BLaER1 treated with 17β-estradiol and CSF1 and Interleukin-3, amounts not matched to agents 10 nM and 100 nM (cell line): ENCODE results near the gene RNF26.
A peak's percentile ranks its signal among the peaks of the same experiment; 100 is the strongest.
"Not testable (repeated sequence)": the region's sequence is repeated elsewhere in the genome, so short reads cannot be mapped to it uniquely, and the experiment has no call there.

Experiments used
- H3K27ac ChIP-seq, 11 experiments: shearing (Covaris generic); formaldehyde crosslinking; 2 replicates each; pipeline ENCODE4 v1.8.1; 2022
- H3K27me3 ChIP-seq, 11 experiments: shearing (Covaris generic); formaldehyde crosslinking; 2 replicates each; pipeline ENCODE4 v1.8.1; 2022
- H3K36me3 ChIP-seq, 11 experiments: shearing (Covaris generic); formaldehyde crosslinking; 2 replicates each; pipeline ENCODE4 v1.8.1; 2022
- H3K4me1 ChIP-seq, 10 experiments: shearing (Covaris generic); formaldehyde crosslinking; 2 replicates each; pipeline ENCODE4 v1.8.1; 2022
- H3K4me2 ChIP-seq, 11 experiments: shearing (Covaris generic); formaldehyde crosslinking; 2 replicates each; pipeline ENCODE4 v1.8.1; 2022
- H3K4me3 ChIP-seq, 10 experiments: shearing (Covaris generic); formaldehyde crosslinking; 2 replicates each; pipeline ENCODE4 v1.8.1; 2022
- H3K9ac ChIP-seq, 11 experiments: shearing (Covaris generic); formaldehyde crosslinking; 2 replicates each; pipeline ENCODE4 v1.8.1; 2022
- H3K9me3 ChIP-seq, 11 experiments: shearing (Covaris generic); formaldehyde crosslinking; replicated peaks in 1 of 11; 2 replicates each; pipeline ENCODE4 v1.8.1; 2022
- H4K20me1 ChIP-seq, 11 experiments: shearing (Covaris generic); formaldehyde crosslinking; 2 replicates each; pipeline ENCODE4 v1.8.1; 2022
- Cebpa-rat ChIP-seq, 11 experiments: shearing (Covaris generic); IDR thresholded peaks; 2 replicates each; pipeline ENCODE4 v1.8.1; 2022

The RNF26 gene

DNA sequence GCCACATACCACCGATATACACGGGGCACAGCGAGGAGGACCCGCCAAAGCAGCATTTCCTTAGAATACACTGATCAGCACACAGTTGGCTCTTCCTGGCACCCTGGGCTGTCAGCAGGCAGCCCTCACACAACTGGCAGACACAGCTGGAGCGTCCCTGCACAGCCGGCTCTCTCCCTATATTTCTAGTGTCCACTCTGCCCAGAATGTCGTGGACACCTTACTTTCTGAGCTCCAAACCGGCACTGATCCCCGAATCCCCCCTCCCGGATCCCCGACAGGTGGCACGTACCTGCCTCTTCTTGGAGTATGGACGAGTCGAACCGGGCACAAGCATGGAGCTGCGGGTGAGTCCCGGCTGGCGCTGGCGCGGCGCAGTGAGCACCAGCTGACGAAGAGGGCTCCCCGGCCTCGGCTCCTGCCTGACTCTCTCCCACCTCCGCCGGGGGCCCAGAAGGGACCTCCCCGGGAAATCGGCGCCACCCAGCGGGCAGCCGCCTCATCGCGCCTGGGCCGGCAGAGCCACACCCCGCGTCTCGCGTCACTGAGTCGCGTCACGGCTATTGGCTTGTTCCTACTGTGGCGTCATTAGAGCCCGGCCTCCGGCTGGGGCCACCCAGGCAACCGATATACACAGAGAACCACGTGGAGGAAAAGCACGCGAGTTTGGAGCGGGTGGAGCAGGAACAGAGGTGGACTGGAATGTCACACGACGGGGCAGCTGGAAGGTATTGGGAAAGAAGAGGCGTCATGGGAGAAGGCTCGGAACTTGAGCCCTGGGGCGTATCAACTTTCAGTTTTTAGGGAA, 47.1 kb downstream of the RNF26 start, which contains the start of gene USP2:
TSS of gene USP2 (minus strand) at position 510 of the 808 bp plus-strand sequence. CDS start 8,210 bp downstream, outside the sequence.
- H3K9me3 ChIP-seq, result no peaks in the 10 kb centered on the region
- peak within 1 kb of the TSS; percentile 49 to 77 (median 68); a peak in 21 of 22 replicates for H3K9ac ChIP-seq
- TF ChIP-seq Cebpa-rat (IDR thresholded peaks at IDR 0.05), result no peak
- peaks cover 16 to 41% (median 34%) of the 10 kb centered on the region in 10 experiments for H3K4me1 ChIP-seq
- peaks cover 0 to 5% (median 0%) of the 10 kb centered on the region in 11 experiments; a peak in 1 of 22 replicates for H4K20me1 ChIP-seq
- no peaks in the 10 kb centered on the region for H3K36me3 ChIP-seq
- H3K27ac ChIP-seq, result peak within 1 kb of the TSS in 8 of 11 experiments; percentile 3 to 67 (median 42); a peak in 10 of 22 replicates
- H3K4me3 ChIP-seq, result peak within 1 kb of the TSS; percentile 50 to 74 (median 64)
- peak within 1 kb of the TSS; percentile 82 to 98 (median 92) for H3K4me2 ChIP-seq
- H3K27me3 ChIP-seq, result no peaks in the 10 kb centered on the region

- peak overlapping the region in 9 of 11 experiments; percentile 20 to 77 (median 68); a peak in 14 of 22 replicates for H3K9ac ChIP-seq
- peaks cover 0 to 5% (median 0%) of the 10 kb centered on the region in 11 experiments; a peak in 1 of 22 replicates for H4K20me1 ChIP-seq
- no peak for TF ChIP-seq Cebpa-rat (IDR thresholded peaks at IDR 0.05)
- H3K4me3 ChIP-seq, result peak overlapping the region; percentile 50 to 74 (median 64)
- H3K4me2 ChIP-seq, result peak overlapping the region; percentile 82 to 98 (median 92)
- no peaks in the 10 kb centered on the region for H3K36me3 ChIP-seq
- H3K4me1 ChIP-seq, result peaks cover 14 to 34% (median 28%) of the 10 kb centered on the region in 10 experiments
- H3K27me3 ChIP-seq, result no peaks in the 10 kb centered on the region
- peak overlapping the region in 4 of 11 experiments; percentile 3 to 67 (median 53); a peak in 6 of 22 replicates for H3K27ac ChIP-seq
- H3K9me3 ChIP-seq, result no peaks in the 10 kb centered on the region
These were observed 47.8 kb downstream of the RNF26 start for GRCh38 chr11:119382101-119382500.

DNA sequence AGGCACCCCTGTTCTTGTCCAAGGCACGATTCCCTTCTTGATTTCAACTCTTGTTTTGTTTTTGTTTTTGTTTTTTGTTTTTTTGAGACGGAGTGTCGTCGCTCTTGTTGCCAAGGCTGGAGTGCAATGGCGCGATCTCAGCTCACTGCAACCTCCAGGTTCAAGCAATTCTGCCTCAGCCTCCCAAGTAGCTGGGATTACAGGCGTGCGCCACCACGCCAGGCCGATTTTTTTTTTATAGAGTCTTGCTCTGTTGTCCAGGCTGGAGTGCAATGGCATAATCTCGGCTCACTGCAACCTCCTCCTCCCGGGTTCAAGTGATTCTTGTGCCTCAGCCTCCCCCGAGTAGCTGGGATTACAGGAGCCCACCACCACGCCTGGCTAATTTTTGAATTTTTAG, 48.2 kb downstream of the RNF26 start:
- not testable (repeated sequence) for H3K27ac ChIP-seq, H3K27me3 ChIP-seq, H4K20me1 ChIP-seq, H3K9me3 ChIP-seq, H3K36me3 ChIP-seq
- peak overlapping the region in 3 of 10 experiments; percentile 64 to 74 (median 65); a peak in 3 of 20 replicates for H3K4me3 ChIP-seq
- 0 out of 22 replicates have a peak overlapping the region, but pooled peaks of 1 of the 11 experiments have one; percentile 72 for H3K9ac ChIP-seq
- peak overlapping the region; percentile 82 to 98 (median 92); a peak in 20 of 22 replicates for H3K4me2 ChIP-seq
- H3K4me1 ChIP-seq, result peaks cover 10 to 29% (median 24%) of the 10 kb centered on the region in 10 experiments

GRCh38 chr11:119384332-119384731, 50.0 kb downstream of the RNF26 start:
- Histone ChIP-seq H3K9ac (no peak overlapping the region), H3K9me3 (no peaks in the 10 kb centered on the region), H3K27me3 (no peaks in the 10 kb centered on the region), H3K4me1 (peaks cover 5 to 20% (median 18%) of the 10 kb centered on the region in 10 experiments; a peak in 19 of 20 replicates), H4K20me1 (peaks cover 0 to 5% (median 0%) of the 10 kb centered on the region in 11 experiments; a peak in 1 of 22 replicates), H3K27ac (no peak overlapping the region), H3K4me3 (no peak overlapping the region), H3K4me2 (no peak overlapping the region), H3K36me3 (no peaks in the 10 kb centered on the region)
- no peak for TF ChIP-seq Cebpa-rat (IDR thresholded peaks at IDR 0.05)
